ENCODE measurements around the gene NR4A1. TPM values are rescaled to one million over a fixed set of nuclear protein-coding genes. Genes with fewer than 3 reads are reported as not detected.

The NR4A1 gene
- total RNA-seq, 2 experiments from 2014 or later: 25.3 to 29.0 TPM

GRCh38 chr12:52054231-52054832 is 3.1 kb downstream of the NR4A1 start:
- peaks cover 32% of the 10 kb centered on the region for H3K36me3 ChIP-seq (ENCODE audit: insufficient read depth, low read length)
- DNase-seq (ENCODE audit: low spot score): no peak
- H3K4me3 ChIP-seq (ENCODE audit: low read depth, low read length, poor library complexity, severe bottlenecking): no peak overlapping the region
- intact Hi-C loops (cut with micrococcal nuclease; ENCODE audit: unreplicated experiment): no loop called here
- POLR2A ChIA-PET: no interaction called here
- no peaks in the 10 kb centered on the region for H3K9me3 ChIP-seq (ENCODE audit: low read length)
- H2AFZ ChIP-seq (ENCODE audit: low read length): no peak overlapping the region
- H3K4me1 ChIP-seq (ENCODE audit: insufficient read depth, low read length, poor library complexity, severe bottlenecking): peaks cover 44% of the 10 kb centered on the region
- no peaks in the 10 kb centered on the region for H3K9me2 ChIP-seq (ENCODE audit: insufficient read depth, low read length)
- CTCF ChIA-PET (ENCODE audit: unreplicated experiment): no interaction called here
- no TSS peak for BruUV-seq (replicated peaks)
- no peaks in the 10 kb centered on the region; the same call in 1 of the 2 replicates for H3K79me2 ChIP-seq (ENCODE audit: insufficient read depth, low read depth, low read length)
- no peak overlapping the region for H3K27ac ChIP-seq (ENCODE audit: low read depth, low read length, poor library complexity, severe bottlenecking)
- H3K4me2 ChIP-seq (ENCODE audit: low read length): no peak overlapping the region
- no peaks in the 10 kb centered on the region for H4K20me1 ChIP-seq (ENCODE audit: insufficient read depth, low read length)
- no peak for TF ChIP-seq EZH2phosphoT487 (IDR thresholded peaks at IDR 0.05; ENCODE audit: borderline replicate concordance, low read depth, low read length)

DNA sequence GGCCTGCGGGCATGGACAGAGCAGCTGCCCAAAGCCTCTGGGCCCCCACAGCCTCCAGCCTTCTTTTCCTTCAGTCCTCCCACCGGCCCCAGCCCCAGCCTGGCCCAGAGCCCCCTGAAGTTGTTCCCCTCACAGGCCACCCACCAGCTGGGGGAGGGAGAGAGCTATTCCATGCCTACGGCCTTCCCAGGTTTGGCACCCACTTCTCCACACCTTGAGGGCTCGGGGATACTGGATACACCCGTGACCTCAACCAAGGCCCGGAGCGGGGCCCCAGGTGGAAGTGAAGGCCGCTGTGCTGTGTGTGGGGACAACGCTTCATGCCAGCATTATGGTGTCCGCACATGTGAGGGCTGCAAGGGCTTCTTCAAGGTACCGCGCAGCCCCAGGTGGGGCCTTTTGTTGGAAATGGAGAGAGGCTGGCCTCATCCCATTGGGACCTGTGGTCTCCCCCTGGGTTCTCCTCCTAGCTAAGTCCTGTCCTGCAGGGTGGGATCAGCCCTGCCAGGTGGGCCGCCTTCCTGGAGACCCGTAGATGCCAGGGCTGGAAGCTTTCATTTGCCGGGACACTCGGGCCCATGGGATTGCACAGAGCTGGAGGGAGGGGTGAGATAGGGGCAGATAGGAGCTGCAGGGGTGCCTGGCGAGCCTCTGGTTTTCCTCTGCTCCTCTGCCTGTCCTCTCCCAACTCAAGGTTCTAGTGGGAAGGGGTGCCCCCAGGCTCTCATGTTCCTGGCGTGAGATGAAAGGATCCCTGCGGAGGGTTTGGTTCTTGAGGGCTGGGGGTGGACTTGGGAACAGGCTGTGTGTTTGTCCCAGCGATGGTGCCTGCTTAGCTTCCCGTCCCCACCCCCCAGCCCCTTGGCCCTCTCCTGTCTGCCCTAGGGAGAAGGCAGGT is 3.8 kb downstream of the NR4A1 start:
- H3K4me1 ChIP-seq (ENCODE audit: insufficient read depth, low read length, poor library complexity, severe bottlenecking): peaks cover 45% of the 10 kb centered on the region
- H3K4me3 ChIP-seq (ENCODE audit: low read depth, low read length, poor library complexity, severe bottlenecking): no peak overlapping the region
- TF ChIP-seq CTCF (conservative IDR thresholded peaks at IDR 0.05; ENCODE audit: low read length) (no peak), EZH2phosphoT487 (IDR thresholded peaks at IDR 0.05; ENCODE audit: borderline replicate concordance, low read depth, low read length) (no peak)
- no peaks in the 10 kb centered on the region; the same call in 1 of the 2 replicates for H3K79me2 ChIP-seq (ENCODE audit: insufficient read depth, low read depth, low read length)
- DNase-seq (ENCODE audit: low spot score): no peak
- no peak overlapping the region for H3K4me2 ChIP-seq (ENCODE audit: low read length)
- intact Hi-C loops (cut with micrococcal nuclease; ENCODE audit: unreplicated experiment): no loop called here
- H3K36me3 ChIP-seq (ENCODE audit: insufficient read depth, low read length): peaks cover 32% of the 10 kb centered on the region
- ChIA-PET CTCF (ENCODE audit: unreplicated experiment) (no interaction called here), POLR2A (interaction anchor here (0.5 kb wide), 1 partner anchor 18 kb away, joined by 3 read pairs; no protein-coding TSS in a partner anchor)
- H2AFZ ChIP-seq (ENCODE audit: low read length): no peak overlapping the region
- H4K20me1 ChIP-seq (ENCODE audit: insufficient read depth, low read length): no peaks in the 10 kb centered on the region
- H3K9me2 ChIP-seq (ENCODE audit: insufficient read depth, low read length): no peaks in the 10 kb centered on the region
- H3K27ac ChIP-seq (ENCODE audit: low read depth, low read length, poor library complexity, severe bottlenecking): no peak overlapping the region
- no TSS peak for BruUV-seq (replicated peaks)
- no peaks in the 10 kb centered on the region for H3K9me3 ChIP-seq (ENCODE audit: low read length)

GRCh38 chr12:52055731-52056711 is 4.8 kb downstream of the NR4A1 start:
- H4K20me1 ChIP-seq (ENCODE audit: insufficient read depth, low read length): no peaks in the 10 kb centered on the region

More at GRCh38 chr12:52055731-52056711, 4.8 kb downstream of the NR4A1 start:
- H3K4me2 ChIP-seq (ENCODE audit: low read length): no peak overlapping the region
- H3K4me1 ChIP-seq (ENCODE audit: insufficient read depth, low read length, poor library complexity, severe bottlenecking): peaks cover 40% of the 10 kb centered on the region
- ChIA-PET POLR2A (interaction anchor here (0.5 kb wide), 1 partner anchor 17 kb away, joined by 3 read pairs; no protein-coding TSS in a partner anchor), CTCF (ENCODE audit: unreplicated experiment) (no interaction called here)
- no peaks in the 10 kb centered on the region for H3K9me2 ChIP-seq (ENCODE audit: insufficient read depth, low read length)
- H3K79me2 ChIP-seq (ENCODE audit: insufficient read depth, low read depth, low read length): no peaks in the 10 kb centered on the region; the same call in 1 of the 2 replicates
- intact Hi-C loops (cut with micrococcal nuclease; ENCODE audit: unreplicated experiment): no loop called here
- no peak for TF ChIP-seq EZH2phosphoT487 (IDR thresholded peaks at IDR 0.05; ENCODE audit: borderline replicate concordance, low read depth, low read length)
- TF ChIP-seq CTCF (conservative IDR thresholded peaks at IDR 0.05; ENCODE audit: low read length): no peak
- H3K9me3 ChIP-seq (ENCODE audit: low read length): no peaks in the 10 kb centered on the region
- H3K4me3 ChIP-seq (ENCODE audit: low read depth, low read length, poor library complexity, severe bottlenecking): no peak overlapping the region
- no peak overlapping the region for H3K27ac ChIP-seq (ENCODE audit: low read depth, low read length, poor library complexity, severe bottlenecking)
- no TSS peak for BruUV-seq (replicated peaks)
- no peak for DNase-seq (ENCODE audit: low spot score)
- H3K36me3 ChIP-seq (ENCODE audit: insufficient read depth, low read length): peaks cover 32% of the 10 kb centered on the region
- H2AFZ ChIP-seq (ENCODE audit: low read length): no peak overlapping the region

Measured in OCI-LY7 (cell line).